Panc1 (cell line): ENCODE data around the gene TM2D1. TPM values are rescaled to one million over a fixed set of nuclear protein-coding genes. Genes with fewer than 3 reads are reported as not detected.

Experiments
- ATAC-seq: fragments of 200-7000 bp; cut with Tn5 transposase; 2 replicates; pipeline ENCODE4 v1.9.1; 2020; ENCODE audit warnings: mild to moderate bottlenecking, moderate library complexity
- BruUV-seq: library from RNA; stranded (reverse); fragments of 400-500 nt; replicated peaks from 2 replicates; lab custom pipeline; 2021; lab: Mats Ljungman, UMichigan
- CTCF ChIA-PET: fragments of 300-600 bp; sonication (Branson Sonifier 250); formaldehyde crosslinking; loops from one replicate; lab custom pipeline; 2022; ENCODE audit warnings: antibody characterized with exemption; lab: Charles Lee
- POLR2A ChIA-PET: fragments of 300-600 bp; sonication (Branson Sonifier 250); formaldehyde crosslinking; loops from one replicate; lab custom pipeline; 2022; ENCODE audit warnings: antibody characterized with exemption; lab: Charles Lee
- DNase-seq: peaks from one replicate; pipeline ENCODE4 v3.0.0-alpha.2; 2010; ENCODE audit warnings: low read depth, low spot score
- H3K27ac ChIP-seq: 2 replicates; pipeline ENCODE4 v1.5.1; 2011; ENCODE audit warnings: mild to moderate bottlenecking, low read length, inconsistent platforms
- H3K27me3 ChIP-seq: fragments of 200-500 bp; sonication (Bioruptor generic); 2 replicates; pipeline ENCODE4 v1.6.0; 2014; ENCODE audit warnings: low read length, inconsistent platforms; ENCODE audit not compliant: control insufficient read depth, insufficient read depth
- H3K36me3 ChIP-seq: fragments of 200-500 bp; sonication (Bioruptor generic); 2 replicates; pipeline ENCODE4 v1.5.1; 2014; ENCODE audit warnings: inconsistent platforms, mild to moderate bottlenecking, low read length, moderate library complexity; ENCODE audit not compliant: control insufficient read depth, insufficient read depth
- H3K4me1 ChIP-seq: 2 replicates; pipeline ENCODE4 v1.5.1; 2011; ENCODE audit warnings: inconsistent platforms, mild to moderate bottlenecking, low read length, moderate library complexity; ENCODE audit not compliant: control insufficient read depth, insufficient read depth
- H3K4me3 ChIP-seq, 2 experiments: 2 replicates each; pipeline ENCODE4 v1.5.1; 2011 to 2012; ENCODE audit warnings: low read depth in 2 of 2, low read length in 2 of 2, mild to moderate bottlenecking in 2 of 2, inconsistent platforms in 1 of 2, moderate library complexity in 1 of 2
- H3K9me3 ChIP-seq: fragments of 200-500 bp; sonication (Bioruptor generic); 2 replicates; pipeline ENCODE4 v1.5.1; 2014; ENCODE audit warnings: low read depth, mild to moderate bottlenecking, inconsistent platforms, low read length, moderate library complexity; ENCODE audit not compliant: control insufficient read depth, insufficient read depth
- POLR2AphosphoS5 ChIP-seq: IDR thresholded peaks from 2 replicates; pipeline ENCODE4 v1.6.1; 2012; ENCODE audit warnings: mild to moderate bottlenecking, low read depth, low read length, moderate library complexity
- SIN3A ChIP-seq: IDR thresholded peaks from 2 replicates; pipeline ENCODE4 v1.6.1; 2012; ENCODE audit warnings: low read depth, mild to moderate bottlenecking, low read length, moderate library complexity, borderline replicate concordance; ENCODE audit not compliant: insufficient read depth
- TCF7L2 ChIP-seq: IDR thresholded peaks from 2 replicates; pipeline ENCODE4 v1.6.1; 2011; ENCODE audit warnings: mild to moderate bottlenecking, low read depth, low read length, inconsistent platforms
- in situ Hi-C: cut with HindIII; loops from 2 replicates; pipeline ENCODE4 v1.10.0; 2016; ENCODE audit warnings: low sequenced_read_pairs, low pct_unique_long_range_greater_than_20kb
- intact Hi-C: fragments of 100-400 bp; cut with micrococcal nuclease; formaldehyde crosslinking; loops from one replicate; pipeline ENCODE4 v1.10.0; 2022; ENCODE audit not compliant: unreplicated experiment
- total RNA-seq: library from RNA; stranded (reverse); gene quantifications from one replicate; pipeline ENCODE4 v1.2.1, GENCODE V29; 2021; ENCODE audit not compliant: unreplicated experiment
- TF ChIP-seq, protein P1 (sequence below): fragments of 450-650 bp; IDR thresholded peaks from 2 replicates; pipeline ENCODE4 v1.5.1; 2017; ENCODE audit warnings: mild to moderate bottlenecking
- TF ChIP-seq, protein P2 (sequence below), 2 experiments: IDR thresholded peaks; 2 replicates each; pipeline ENCODE4 v1.6.1; 2011 to 2012; ENCODE audit warnings: low read depth in 2 of 2, control low read depth in 1 of 2, low read length in 1 of 2, mild to moderate bottlenecking in 1 of 2, moderate library complexity in 1 of 2; ENCODE audit not compliant: insufficient read depth in 1 of 2

The TM2D1 gene
- total RNA-seq, 1 experiment from 2014 or later, result 43.2 TPM

DNA sequence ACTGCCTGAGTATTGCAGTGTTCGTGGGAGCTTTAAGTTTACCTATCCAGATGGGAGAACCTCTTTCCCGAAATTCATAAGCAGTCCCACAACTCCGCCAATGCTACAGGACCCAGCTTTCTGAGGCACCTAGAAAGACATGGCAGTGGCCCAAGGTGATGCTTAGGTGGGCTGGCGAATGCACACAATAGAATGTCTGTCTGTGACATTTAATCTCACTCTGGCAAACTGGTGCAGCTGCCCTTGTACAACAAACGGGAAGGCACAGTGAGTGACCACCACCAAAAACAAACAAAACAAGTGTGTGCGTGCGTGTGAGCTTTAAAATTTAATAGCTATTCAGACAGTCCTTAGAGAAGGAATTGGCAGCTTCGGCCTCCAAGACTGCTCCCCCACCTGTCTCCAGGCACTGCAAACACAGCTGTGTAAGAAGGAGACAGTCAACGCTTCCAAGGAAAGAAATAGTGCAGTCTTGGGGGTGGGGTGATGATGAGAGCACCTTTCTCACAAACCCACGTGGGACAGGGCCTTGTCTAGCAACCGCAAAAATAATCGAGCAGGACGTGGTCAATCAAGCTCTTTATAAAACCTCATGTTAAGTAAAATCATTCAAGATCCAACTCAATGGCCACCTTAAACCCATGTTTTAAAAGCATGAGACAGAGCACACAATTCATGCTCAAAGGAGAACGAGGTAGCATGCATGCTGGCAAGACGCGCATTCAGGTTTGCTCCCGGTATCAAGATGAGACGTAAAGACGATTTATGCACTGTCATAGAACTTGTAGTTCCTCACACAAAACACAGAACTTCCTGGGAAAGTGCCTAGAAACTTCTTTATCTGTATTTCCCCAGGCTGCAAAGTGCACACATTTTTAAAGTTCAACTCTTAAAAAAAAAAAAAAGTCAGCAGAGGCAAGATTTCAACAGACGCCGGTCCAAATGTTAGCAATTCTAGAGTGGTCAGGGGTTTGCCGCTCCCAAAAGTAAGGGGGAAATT lies 84.1 kb downstream of the TM2D1 start:
- DNase-seq (no peak), ATAC-seq (no peak)
- CTCF ChIA-PET, result interaction anchor here (0.6 kb wide), 1 partner anchor 162 kb away, joined by 3 read pairs; no protein-coding TSS in a partner anchor
- H3K27me3 ChIP-seq, result no peaks in the 10 kb centered on the region
- intact Hi-C loops, result no loop called here
- H3K36me3 ChIP-seq, result no peaks in the 10 kb centered on the region
- peaks cover 3% of the 10 kb centered on the region; the same call in 1 of the 2 replicates for H3K4me1 ChIP-seq
- no peaks in the 10 kb centered on the region for H3K9me3 ChIP-seq
- in situ Hi-C loops, result no loop called here
- POLR2A ChIA-PET, result no interaction called here
- no peak overlapping the region for H3K4me3 ChIP-seq
- no TSS peak for BruUV-seq
- TF ChIP-seq SIN3A (no peak), TCF7L2 (no peak), POLR2AphosphoS5 (no peak)
- TF ChIP-seq, protein P1, sequence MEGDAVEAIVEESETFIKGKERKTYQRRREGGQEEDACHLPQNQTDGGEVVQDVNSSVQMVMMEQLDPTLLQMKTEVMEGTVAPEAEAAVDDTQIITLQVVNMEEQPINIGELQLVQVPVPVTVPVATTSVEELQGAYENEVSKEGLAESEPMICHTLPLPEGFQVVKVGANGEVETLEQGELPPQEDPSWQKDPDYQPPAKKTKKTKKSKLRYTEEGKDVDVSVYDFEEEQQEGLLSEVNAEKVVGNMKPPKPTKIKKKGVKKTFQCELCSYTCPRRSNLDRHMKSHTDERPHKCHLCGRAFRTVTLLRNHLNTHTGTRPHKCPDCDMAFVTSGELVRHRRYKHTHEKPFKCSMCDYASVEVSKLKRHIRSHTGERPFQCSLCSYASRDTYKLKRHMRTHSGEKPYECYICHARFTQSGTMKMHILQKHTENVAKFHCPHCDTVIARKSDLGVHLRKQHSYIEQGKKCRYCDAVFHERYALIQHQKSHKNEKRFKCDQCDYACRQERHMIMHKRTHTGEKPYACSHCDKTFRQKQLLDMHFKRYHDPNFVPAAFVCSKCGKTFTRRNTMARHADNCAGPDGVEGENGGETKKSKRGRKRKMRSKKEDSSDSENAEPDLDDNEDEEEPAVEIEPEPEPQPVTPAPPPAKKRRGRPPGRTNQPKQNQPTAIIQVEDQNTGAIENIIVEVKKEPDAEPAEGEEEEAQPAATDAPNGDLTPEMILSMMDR, result no peak
- TF ChIP-seq, protein P2, sequence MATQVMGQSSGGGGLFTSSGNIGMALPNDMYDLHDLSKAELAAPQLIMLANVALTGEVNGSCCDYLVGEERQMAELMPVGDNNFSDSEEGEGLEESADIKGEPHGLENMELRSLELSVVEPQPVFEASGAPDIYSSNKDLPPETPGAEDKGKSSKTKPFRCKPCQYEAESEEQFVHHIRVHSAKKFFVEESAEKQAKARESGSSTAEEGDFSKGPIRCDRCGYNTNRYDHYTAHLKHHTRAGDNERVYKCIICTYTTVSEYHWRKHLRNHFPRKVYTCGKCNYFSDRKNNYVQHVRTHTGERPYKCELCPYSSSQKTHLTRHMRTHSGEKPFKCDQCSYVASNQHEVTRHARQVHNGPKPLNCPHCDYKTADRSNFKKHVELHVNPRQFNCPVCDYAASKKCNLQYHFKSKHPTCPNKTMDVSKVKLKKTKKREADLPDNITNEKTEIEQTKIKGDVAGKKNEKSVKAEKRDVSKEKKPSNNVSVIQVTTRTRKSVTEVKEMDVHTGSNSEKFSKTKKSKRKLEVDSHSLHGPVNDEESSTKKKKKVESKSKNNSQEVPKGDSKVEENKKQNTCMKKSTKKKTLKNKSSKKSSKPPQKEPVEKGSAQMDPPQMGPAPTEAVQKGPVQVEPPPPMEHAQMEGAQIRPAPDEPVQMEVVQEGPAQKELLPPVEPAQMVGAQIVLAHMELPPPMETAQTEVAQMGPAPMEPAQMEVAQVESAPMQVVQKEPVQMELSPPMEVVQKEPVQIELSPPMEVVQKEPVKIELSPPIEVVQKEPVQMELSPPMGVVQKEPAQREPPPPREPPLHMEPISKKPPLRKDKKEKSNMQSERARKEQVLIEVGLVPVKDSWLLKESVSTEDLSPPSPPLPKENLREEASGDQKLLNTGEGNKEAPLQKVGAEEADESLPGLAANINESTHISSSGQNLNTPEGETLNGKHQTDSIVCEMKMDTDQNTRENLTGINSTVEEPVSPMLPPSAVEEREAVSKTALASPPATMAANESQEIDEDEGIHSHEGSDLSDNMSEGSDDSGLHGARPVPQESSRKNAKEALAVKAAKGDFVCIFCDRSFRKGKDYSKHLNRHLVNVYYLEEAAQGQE (IDR thresholded peaks at IDR 0.05; ENCODE audit: insufficient read depth in 1 of 2, low read depth in 2 of 2, low read length in 1 of 2), result no peak
- H3K27ac ChIP-seq, result no peak overlapping the region

DNA sequence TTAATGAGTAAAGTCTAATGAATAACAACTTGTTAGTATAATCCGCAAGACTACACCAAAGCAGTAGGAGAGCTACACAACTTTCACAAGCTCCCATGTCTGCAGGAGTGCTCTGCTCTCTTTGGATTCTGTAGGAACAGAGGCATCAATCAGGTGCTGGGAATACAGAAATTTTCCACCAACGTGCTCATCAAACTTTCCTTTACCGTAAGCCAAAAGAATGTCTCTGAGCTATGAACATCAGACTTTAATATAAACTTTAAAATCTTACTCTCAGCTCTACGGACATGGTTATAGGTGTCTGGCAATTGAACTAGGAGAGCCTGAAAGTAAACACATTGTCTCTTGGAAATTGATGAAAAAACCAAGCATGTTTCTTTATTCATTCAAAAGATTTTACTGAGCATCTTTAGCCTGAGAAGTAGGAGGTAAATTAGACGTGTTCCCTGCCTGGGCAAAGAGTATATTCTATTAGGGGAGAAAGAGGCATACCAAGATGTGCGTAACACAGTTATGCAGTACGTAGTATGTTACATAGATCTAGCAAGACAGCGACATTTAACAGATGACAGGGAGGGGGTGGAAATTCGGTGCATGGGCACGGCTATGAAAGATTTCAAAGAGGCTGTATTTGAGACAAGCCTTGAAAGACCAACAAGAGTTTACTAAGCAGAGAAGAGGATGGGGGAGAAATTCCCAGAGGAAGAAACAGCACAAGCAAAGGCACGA lies 85.2 kb downstream of the TM2D1 start:
- in situ Hi-C loops (no loop called here), intact Hi-C loops (no loop called here)
- Histone ChIP-seq H3K4me3 (no peak overlapping the region), H3K9me3 (no peaks in the 10 kb centered on the region), H3K4me1 (peaks cover 3% of the 10 kb centered on the region; the same call in 1 of the 2 replicates), H3K27me3 (no peaks in the 10 kb centered on the region), H3K36me3 (no peaks in the 10 kb centered on the region), H3K27ac (no peak overlapping the region)
- CTCF ChIA-PET, result no interaction called here
- POLR2A ChIA-PET, result no interaction called here
- BruUV-seq, result no TSS peak
- DNase-seq (no peak), ATAC-seq (no peak)
- TF ChIP-seq SIN3A (no peak), TCF7L2 (no peak), POLR2AphosphoS5 (no peak)
- TF ChIP-seq, protein P2 (IDR thresholded peaks at IDR 0.05; ENCODE audit: insufficient read depth in 1 of 2, low read depth in 2 of 2, low read length in 1 of 2), result no peak
- TF ChIP-seq, protein P1, result no peak
